Activated CD4-positive, alpha-beta T cell treated with anti-CD3 and anti-CD28 coated beads, Interleukin-2, amount 50 U/mL, for 4 hours (primary cell): ENCODE results near the gene ANO2.

Experiments used
- DNase-seq, 2 experiments: peaks; one replicate each; pipeline ENCODE4 v3.0.0-alpha.2; 2020

Gene ANO2

GRCh38 chr12:5964913-5965900, 20.1 kb upstream of the ANO2 start:
- no peak for DNase-seq

- DNase-seq: no peak
Observed at GRCh38 chr12:5963515-5963914, 18.5 kb upstream of the ANO2 start.

GRCh38 chr12:5960783-5961182, 15.7 kb upstream of the ANO2 start:
- no peak for DNase-seq

- no peak for DNase-seq
Observed at GRCh38 chr12:5956987-5957386, 11.9 kb upstream of the ANO2 start.

GRCh38 chr12:5954661-5955060, 9.6 kb upstream of the ANO2 start:
- DNase-seq: no peak

GRCh38 chr12:5953835-5954586, 9.0 kb upstream of the ANO2 start:
- DNase-seq: no peak

- DNase-seq: no peak
Observed at GRCh38 chr12:5952031-5952430, 7.0 kb upstream of the ANO2 start.

- DNase-seq: no peak
Observed at GRCh38 chr12:5948696-5949095, 3.6 kb upstream of the ANO2 start.

GRCh38 chr12:5947006-5947405, 1.9 kb upstream of the ANO2 start:
- DNase-seq: no peak

- DNase-seq: no peak
Observed at GRCh38 chr12:5946388-5946787, 1.3 kb upstream of the ANO2 start.

- DNase-seq: no peak
Observed at GRCh38 chr12:5944688-5945070, 380 bp downstream of the ANO2 start.

GRCh38 chr12:5944053-5944452, 1.0 kb downstream of the ANO2 start:
- DNase-seq: no peak

- DNase-seq: no peak
Observed at GRCh38 chr12:5941907-5942306, 3.2 kb downstream of the ANO2 start.

- no peak for DNase-seq
Observed at GRCh38 chr12:5927732-5928516, 17.1 kb downstream of the ANO2 start.

- DNase-seq: no peak
Observed at GRCh38 chr12:5925646-5926045, 19.4 kb downstream of the ANO2 start.

- DNase-seq: no peak
Observed at GRCh38 chr12:5924342-5924741, 20.7 kb downstream of the ANO2 start.

GRCh38 chr12:5923751-5924150, 21.3 kb downstream of the ANO2 start:
- no peak for DNase-seq

- DNase-seq: no peak
Observed at GRCh38 chr12:5923043-5923605, 21.9 kb downstream of the ANO2 start.

- no peak for DNase-seq
Observed at GRCh38 chr12:5921966-5922899, 22.8 kb downstream of the ANO2 start.

GRCh38 chr12:5921027-5921909, 23.8 kb downstream of the ANO2 start:
- DNase-seq: no peak
